Transverse colon (tissue), 3 donors: ENCODE data around the gene CYP4F2.
"Not testable (repeated sequence)": the region's sequence is repeated elsewhere in the genome, so short reads cannot be mapped to it uniquely, and the experiment has no call there.

Experiments used
- EP300 ChIP-seq: sonication (generic); formaldehyde crosslinking; IDR thresholded peaks from one replicate; pipeline ENCODE4 v1.6.1; 2017; ENCODE audit warnings: antibody characterized with exemption, low read depth
- POLR2A ChIP-seq: fragments of 450-650 bp; IDR thresholded peaks from one replicate; pipeline ENCODE4 v1.6.1; 2016; ENCODE audit warnings: antibody characterized with exemption, mild to moderate bottlenecking, moderate library complexity
- TF ChIP-seq, protein P1 (sequence below), 5 experiments: fragments of 200-600 bp in 3 of 5; fragments of 450-650 bp in 2 of 5; sonication (generic) in 3 of 5; IDR thresholded peaks; 1 replicate in 2 of 5; 2 replicates in 3 of 5; pipeline ENCODE4 v1.5.1; 2016 to 2017; ENCODE audit warnings: antibody characterized with exemption in 5 of 5, inconsistent platforms in 3 of 5, mild to moderate bottlenecking in 2 of 5, moderate library complexity in 1 of 5

DNA sequence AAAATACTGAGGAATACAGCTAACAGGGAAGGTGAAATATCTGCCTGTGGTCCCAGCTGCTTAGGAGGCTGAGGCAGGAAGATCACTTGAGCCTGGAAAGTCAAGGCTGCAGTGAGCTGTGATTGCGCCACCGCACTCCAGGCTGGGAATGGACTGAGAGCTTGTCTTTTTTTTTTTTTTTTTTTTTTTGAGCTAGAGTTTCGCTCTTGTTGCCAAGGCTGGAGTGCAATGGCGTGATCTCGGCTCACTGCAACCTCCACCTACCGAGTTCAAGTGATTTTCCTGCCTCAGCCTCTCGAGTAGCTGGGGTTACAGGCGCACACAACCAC is 54.0 kb downstream of the CYP4F2 start:
- TF ChIP-seq, protein P1, sequence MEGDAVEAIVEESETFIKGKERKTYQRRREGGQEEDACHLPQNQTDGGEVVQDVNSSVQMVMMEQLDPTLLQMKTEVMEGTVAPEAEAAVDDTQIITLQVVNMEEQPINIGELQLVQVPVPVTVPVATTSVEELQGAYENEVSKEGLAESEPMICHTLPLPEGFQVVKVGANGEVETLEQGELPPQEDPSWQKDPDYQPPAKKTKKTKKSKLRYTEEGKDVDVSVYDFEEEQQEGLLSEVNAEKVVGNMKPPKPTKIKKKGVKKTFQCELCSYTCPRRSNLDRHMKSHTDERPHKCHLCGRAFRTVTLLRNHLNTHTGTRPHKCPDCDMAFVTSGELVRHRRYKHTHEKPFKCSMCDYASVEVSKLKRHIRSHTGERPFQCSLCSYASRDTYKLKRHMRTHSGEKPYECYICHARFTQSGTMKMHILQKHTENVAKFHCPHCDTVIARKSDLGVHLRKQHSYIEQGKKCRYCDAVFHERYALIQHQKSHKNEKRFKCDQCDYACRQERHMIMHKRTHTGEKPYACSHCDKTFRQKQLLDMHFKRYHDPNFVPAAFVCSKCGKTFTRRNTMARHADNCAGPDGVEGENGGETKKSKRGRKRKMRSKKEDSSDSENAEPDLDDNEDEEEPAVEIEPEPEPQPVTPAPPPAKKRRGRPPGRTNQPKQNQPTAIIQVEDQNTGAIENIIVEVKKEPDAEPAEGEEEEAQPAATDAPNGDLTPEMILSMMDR (IDR thresholded peaks at IDR 0.05), result not testable (repeated sequence)
- not testable (repeated sequence) for TF ChIP-seq POLR2A, EP300
